ENCODE results near the gene MOB3B.
A peak's percentile ranks its signal among the peaks of the same experiment; 100 is the strongest.
"Not testable (repeated sequence)": the region's sequence is repeated elsewhere in the genome, so short reads cannot be mapped to it uniquely, and the experiment has no call there.

Gene MOB3B

GRCh38 chr9:27503623-27504022 is 26.0 kb downstream of the MOB3B start:
- H3K27ac ChIP-seq = peak overlapping the region; percentile 27; the same call in 1 of the 2 replicates
- ChIA-PET POLR2A (ENCODE audit: low non-redundant PET) (no interaction called here), CTCF (no interaction called here)
- TF ChIP-seq, protein P1, sequence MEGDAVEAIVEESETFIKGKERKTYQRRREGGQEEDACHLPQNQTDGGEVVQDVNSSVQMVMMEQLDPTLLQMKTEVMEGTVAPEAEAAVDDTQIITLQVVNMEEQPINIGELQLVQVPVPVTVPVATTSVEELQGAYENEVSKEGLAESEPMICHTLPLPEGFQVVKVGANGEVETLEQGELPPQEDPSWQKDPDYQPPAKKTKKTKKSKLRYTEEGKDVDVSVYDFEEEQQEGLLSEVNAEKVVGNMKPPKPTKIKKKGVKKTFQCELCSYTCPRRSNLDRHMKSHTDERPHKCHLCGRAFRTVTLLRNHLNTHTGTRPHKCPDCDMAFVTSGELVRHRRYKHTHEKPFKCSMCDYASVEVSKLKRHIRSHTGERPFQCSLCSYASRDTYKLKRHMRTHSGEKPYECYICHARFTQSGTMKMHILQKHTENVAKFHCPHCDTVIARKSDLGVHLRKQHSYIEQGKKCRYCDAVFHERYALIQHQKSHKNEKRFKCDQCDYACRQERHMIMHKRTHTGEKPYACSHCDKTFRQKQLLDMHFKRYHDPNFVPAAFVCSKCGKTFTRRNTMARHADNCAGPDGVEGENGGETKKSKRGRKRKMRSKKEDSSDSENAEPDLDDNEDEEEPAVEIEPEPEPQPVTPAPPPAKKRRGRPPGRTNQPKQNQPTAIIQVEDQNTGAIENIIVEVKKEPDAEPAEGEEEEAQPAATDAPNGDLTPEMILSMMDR (conservative IDR thresholded peaks at IDR 0.05; ENCODE audit: low read depth) = no peak
- DNase-seq (ENCODE audit: low spot score) = no peak

DNA sequence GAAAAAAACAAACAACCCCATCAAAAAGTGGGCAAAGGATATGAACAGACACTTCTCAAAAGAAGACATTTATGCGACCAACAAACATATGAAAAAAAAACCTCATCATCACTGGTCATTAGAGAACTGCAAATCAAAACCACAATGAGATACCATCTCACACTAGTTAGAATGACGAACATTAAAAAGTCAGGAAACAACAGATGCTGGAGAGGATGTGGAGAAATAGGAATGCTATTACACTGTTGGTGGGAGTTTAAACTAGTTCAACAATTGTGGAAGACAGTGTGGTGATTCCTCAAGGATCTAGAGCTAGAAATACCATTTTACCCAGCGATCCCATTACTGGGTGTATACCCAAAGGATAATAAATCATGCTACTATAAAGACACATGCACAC is 28.7 kb downstream of the MOB3B start:
- H3K27ac ChIP-seq; DNase-seq (ENCODE audit: low spot score); CTCF ChIA-PET; POLR2A ChIA-PET (ENCODE audit: low non-redundant PET): not testable (repeated sequence)

DNA sequence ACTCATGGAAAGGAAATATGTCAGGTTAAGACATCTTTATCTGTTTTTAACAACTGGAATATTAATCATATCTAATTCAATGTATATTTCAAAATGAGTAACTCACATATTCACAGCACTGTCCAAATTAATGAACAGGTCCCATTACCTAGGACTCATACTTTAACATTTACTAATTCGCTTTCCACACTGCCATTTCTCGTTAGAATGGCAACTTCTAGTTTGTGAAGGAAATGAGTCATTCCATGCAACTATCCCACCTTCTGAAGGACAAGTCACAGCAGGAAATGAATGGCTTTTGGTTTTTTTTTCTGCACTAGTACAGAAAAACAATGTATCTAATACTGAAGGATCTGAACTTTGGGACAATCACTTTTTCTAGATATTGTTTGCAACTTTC is 30.2 kb downstream of the MOB3B start:
- ChIA-PET POLR2A (ENCODE audit: low non-redundant PET) (no interaction called here), CTCF (interaction anchor here (0.5 to 0.7 kb wide), 2 partner anchors 30 to 468 kb away, joined by 3 to 5 read pairs; partner anchors contain the start of gene MOB3B)
- TF ChIP-seq, protein P1 (conservative IDR thresholded peaks at IDR 0.05; ENCODE audit: low read depth) = no peak
- peak; percentile 74 for DNase-seq (ENCODE audit: low spot score)
- H3K27ac ChIP-seq = no peak overlapping the region

DNA sequence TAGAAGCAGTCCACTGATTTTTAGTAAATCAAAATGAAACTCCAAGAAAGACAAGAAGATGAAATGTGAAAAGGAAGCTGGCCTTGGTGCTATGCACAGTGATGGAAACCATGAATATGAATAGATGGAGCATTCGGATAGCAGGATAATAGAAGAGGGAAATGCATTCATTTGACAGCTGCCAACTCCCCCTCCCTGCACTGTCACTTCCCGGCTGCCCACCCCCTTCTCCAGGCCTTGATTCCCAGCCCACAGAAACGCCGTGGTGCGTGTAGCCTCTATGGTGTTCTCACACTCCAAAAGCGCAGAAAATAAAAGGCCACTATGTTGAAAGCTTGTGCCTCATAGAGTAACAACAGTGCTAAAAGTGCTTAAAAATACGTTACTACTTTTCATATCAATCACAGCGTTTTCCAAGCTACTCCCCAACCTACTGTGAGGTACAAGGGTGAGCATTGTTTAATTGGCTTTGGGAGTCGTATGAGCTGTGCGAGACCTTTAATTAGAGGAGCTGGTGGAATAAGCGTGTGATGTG is 31.7 kb downstream of the MOB3B start:
- DNase-seq (ENCODE audit: low spot score) = no peak
- CTCF ChIA-PET = no interaction called here

DNA sequence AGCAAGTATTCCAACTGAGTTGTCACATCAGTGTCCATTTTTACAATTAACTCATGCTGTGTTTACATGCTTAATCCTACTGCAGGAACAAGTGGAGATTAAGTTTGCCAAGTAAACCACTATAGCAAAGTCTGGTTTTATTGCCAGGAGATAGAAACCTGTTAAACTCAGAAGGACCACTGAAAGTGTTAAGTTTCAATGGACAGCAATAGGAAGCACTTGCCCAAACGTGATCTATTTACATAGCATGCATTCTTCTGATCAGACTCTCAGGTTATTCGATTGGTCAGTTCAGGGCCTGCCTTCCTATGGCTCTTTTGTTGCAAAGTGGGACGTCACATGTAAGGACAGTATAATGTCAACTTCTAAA is 33.5 kb downstream of the MOB3B start:
- POLR2A ChIA-PET (ENCODE audit: low non-redundant PET) = no interaction called here
- TF ChIP-seq, protein P1 (conservative IDR thresholded peaks at IDR 0.05; ENCODE audit: low read depth) = no peak
- DNase-seq (ENCODE audit: low spot score) = peak; percentile 54
- CTCF ChIA-PET = no interaction called here
- H3K27ac ChIP-seq = no peak overlapping the region

More for the DNA sequence above, 31.7 kb downstream of the MOB3B start:
- TF ChIP-seq, protein P1 (conservative IDR thresholded peaks at IDR 0.05; ENCODE audit: low read depth) = no peak
- POLR2A ChIA-PET (ENCODE audit: low non-redundant PET) = no interaction called here
- peak overlapping the region; percentile 73 for H3K27ac ChIP-seq

DNA sequence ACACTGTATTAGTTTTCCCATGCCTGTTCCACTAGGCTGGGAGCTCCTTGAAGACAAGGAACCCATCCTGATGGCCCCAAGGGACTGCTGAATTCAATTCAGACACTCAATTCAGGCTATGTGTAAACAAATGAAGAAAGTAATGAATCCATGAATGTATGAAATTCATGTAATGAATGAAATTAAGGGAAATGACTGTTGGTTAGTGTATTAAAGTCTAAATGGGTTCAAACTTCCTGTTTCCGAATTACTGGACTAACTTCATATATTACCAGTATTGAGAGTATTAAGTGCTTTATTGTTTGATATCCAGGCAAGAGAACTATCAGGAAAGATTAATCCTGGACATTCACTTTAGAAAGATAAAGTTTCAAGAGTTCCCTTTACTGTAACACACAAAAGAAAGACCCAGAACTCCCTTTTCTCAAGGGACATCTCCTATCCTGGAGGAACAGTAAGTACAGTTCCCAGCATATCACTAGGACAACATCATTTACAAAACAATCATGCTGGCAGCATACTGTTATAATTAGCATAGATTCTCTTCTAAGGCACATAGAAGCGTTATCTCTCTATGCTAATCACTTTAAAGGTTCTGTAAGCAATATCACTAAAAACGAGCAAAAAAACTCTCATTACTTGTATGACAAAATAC is 34.0 kb downstream of the MOB3B start:
- ChIA-PET CTCF (no interaction called here), POLR2A (ENCODE audit: low non-redundant PET) (no interaction called here)
- TF ChIP-seq, protein P1 (conservative IDR thresholded peaks at IDR 0.05; ENCODE audit: low read depth) = no peak
- DNase-seq (ENCODE audit: low spot score) = no peak
- H3K27ac ChIP-seq = peak overlapping the region; percentile 2; the same call in 1 of the 2 replicates

- no peak for DNase-seq (ENCODE audit: low spot score)
- ChIA-PET POLR2A (ENCODE audit: low non-redundant PET) (no interaction called here), CTCF (no interaction called here)
- TF ChIP-seq, protein P1 (conservative IDR thresholded peaks at IDR 0.05; ENCODE audit: low read depth) = no peak
- H3K27ac ChIP-seq = peak overlapping the region; percentile 67
Measured at GRCh38 chr9:27491154-27491553, 38.5 kb downstream of the MOB3B start.

Data from RWPE1 (cell line).